ENCODE results near the gene ENOPH1.
"Not testable (repeated sequence)": the region's sequence is repeated elsewhere in the genome, so short reads cannot be mapped to it uniquely, and the experiment has no call there.

The ENOPH1 gene

DNA sequence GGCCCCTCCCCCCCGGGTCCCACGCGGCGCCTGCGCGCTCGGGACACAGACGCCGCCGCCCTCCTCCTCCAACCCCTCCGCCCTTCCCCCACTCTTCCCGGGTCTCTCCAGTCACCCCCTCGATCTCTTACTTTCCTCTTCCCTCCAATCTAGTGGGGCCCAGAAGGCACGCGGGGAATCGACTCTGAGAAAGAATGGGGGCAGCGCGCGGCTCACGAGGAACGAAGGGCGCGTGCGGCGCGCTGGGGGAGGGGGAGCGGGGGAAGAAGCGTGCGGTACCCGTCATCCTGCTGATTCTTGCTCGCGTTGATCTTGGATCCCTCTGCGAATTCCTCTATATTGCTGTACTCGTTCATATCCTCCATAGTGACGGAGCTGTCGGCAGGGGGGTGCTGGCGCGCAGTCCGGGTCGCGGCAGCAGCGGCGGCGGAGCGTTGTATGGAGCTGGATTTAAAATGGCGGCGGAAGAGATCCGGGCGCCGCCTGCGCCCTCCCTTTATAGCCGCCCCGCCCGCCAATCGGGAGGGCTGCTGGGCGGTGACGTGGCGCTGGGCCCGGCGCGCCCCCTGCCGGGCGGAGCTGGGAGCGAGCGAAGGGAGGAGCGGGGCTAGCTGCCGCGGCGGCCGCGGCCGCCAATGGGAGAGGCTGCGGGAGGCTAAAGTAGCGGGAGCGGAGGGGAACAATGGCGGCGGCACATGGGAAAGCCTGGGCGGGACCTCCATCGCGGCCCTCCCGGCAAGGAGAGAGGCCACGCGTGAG, 1.2 kb upstream of the ENOPH1 start:
- DNase-seq (ENCODE audit: low read depth) = peak; percentile 84

DNA sequence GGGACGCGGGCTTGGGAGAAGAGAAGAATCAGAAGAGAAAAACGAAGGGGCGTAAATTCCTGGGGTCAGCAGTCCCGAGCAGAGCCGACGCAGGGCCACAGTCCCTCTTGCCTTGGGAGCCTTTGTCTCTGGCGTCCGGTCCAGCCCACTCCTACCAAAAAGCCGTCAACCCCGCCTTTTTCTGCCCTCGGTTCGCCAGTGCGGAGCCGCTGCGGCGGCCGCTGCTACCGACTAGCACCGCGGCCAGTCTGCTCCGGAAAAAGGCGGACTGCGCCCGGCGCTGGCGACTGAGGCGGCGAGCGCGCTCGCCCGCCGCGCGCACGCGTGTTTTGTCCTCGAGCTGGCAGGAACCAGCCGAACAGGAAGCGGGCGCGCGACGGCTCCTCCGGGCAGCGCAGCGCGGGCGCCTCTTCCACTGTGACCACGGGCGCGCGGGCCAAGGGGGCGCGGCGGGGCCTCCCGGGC, 630 bp upstream of the ENOPH1 start:
- peak; percentile 61 for DNase-seq (ENCODE audit: low read depth)

DNA sequence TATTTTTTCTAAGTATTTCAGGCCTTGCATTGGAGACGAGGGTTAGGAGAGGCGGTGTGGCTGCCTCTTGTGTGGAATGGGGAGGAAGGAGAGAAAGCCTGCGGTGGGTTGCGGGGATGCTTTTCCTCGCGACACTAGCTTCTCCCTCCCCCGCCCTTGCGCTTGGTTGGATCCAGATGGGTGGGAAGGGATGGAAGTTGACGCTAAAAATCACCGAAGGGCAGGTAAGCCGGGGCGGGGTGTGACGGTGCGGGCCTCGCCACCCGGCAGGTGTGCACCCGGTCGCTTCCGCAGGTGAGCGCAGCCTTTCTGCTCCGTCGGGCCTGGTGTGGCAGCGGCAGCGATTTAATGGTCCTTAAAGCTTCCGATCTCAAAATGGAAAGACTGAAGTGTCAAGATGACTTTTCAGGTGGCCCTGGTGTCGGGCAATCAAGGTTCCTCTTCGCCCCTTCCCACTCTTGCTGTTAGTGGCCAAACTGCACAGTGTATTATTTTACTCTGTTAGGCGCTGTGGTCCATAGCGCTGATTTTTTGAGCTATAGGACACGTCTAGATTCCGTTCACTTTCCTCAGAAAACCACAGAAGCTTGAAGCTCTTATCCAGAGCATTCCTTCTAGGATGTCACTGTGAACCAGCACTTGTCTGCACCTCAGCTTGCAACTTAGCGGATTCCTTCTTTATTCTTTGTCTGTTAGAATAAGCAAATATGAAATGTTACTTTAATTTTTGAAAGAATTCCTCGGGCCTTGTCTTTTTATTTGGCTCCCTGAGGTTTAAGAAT, 765 bp downstream of the ENOPH1 start:
- DNase-seq (ENCODE audit: low read depth) = peak; percentile 19

DNA sequence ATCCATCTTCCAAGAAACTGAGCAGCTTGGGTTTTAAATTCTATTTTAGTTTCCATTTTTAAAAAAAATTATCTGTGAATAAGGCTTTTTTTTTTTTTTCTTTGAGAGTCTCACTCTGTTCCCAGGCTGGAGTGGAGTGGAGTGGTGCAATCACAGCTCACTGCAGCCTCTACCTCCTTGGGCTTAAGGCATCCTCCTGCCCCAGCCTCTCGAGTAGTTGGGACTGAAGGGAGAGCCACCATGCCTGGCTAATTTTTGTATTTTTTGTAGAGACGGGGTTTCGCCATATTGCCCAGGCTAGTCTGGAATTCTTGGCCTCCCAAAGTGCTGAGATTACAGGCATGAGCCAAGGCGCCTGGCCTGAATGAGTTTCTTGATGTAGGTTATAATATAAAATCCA, 1.4 kb downstream of the ENOPH1 start:
- DNase-seq (ENCODE audit: low read depth) = no peak

DNA sequence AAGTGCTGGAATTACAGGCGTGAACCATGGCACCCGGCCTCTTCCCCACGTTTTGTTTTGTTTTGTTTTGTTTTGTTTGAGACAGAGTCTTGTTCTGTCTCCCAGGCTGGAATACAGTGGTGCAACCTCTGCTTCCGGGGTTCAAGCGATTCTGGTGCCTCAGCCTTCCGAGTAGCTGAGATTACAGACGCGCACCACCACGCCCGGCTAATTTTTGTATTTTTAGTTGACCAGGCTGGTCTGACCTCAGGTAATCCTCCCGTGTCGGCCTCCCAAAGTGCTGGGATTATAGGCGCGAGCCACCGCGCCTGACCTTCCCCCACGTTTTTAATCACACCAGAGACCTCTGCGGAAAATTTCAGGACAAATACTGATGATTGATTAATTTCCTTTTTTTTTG, 2.2 kb downstream of the ENOPH1 start:
- DNase-seq (ENCODE audit: low read depth) = no peak

DNA sequence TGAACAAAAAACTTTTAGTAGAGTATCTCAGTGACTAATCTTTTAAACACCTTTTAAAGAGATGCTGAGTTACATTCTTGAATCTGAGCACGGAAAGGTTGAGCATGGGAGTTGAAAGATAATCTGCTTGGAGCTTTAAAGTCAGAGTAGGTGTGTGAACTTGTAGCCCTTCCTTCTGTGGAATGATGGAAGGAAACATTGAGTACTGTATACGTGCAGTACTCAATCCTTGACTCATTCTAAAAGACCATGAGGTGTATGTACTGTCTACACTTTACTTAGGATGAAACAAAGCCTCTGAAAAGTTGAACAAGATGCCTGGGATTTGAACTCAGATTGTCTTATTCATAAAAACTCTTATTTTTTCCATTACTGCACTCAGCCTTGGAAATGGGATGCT, 3.4 kb downstream of the ENOPH1 start:
- no peak for DNase-seq (ENCODE audit: low read depth)

DNA sequence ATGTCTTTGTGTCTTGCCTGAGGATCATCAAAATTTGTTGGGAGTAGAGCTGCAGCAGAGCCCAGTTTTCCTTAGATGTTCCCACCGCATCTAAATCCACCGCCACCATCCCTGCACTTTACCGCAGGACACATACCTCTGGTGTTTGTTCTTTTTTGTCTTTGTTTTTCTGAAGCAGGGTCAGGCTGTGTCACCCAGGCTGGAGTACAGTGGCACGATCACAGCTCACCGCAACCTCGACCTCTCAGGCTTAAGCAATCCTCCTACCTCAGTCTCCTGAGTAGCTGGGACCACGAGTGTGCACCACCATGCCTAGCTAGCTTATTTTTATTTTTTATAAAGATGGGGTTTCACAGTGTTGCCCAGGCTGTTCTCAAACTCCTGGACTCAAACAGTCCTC, 4.6 kb downstream of the ENOPH1 start:
- no peak for DNase-seq (ENCODE audit: low read depth)

DNA sequence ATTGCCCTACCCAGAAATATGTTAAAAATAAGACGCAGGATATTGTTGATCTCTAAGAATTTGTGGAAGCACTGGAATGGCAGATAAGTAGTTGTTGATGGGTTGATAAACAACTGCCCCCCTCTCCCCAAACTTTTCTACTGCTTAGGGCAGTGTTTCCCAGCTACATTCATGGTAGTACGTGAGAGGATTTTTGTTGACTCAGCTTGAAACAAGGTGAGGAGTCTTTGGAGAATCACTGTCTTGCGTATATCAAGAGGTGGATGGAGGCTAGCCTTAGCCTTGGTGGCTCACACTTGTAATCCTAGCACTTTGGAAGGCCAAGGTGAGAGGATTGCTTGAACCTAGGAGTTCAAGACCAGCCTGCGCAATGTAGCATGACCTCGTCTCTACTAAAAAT, 5.7 kb downstream of the ENOPH1 start:
- DNase-seq (ENCODE audit: low read depth) = no peak

DNA sequence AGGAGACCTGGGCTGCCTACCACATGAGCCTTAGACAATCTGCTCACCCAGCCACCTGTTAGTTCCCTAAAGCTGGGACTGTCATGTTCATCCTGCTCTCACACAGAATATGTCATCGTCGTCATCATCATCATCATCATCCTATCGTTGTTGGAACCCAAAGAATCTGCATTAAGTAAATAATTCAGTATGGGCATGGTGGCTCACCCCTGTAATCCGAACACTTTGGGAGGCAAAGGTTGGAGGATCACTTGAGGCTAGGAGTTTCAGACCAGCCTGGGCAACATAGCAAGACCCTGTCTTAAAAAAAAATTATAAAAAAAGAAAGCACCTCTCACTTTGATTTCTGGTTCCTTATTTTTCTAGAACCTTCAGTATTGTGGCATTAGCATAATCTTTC, 6.4 kb downstream of the ENOPH1 start:
- no peak for DNase-seq (ENCODE audit: low read depth)

DNA sequence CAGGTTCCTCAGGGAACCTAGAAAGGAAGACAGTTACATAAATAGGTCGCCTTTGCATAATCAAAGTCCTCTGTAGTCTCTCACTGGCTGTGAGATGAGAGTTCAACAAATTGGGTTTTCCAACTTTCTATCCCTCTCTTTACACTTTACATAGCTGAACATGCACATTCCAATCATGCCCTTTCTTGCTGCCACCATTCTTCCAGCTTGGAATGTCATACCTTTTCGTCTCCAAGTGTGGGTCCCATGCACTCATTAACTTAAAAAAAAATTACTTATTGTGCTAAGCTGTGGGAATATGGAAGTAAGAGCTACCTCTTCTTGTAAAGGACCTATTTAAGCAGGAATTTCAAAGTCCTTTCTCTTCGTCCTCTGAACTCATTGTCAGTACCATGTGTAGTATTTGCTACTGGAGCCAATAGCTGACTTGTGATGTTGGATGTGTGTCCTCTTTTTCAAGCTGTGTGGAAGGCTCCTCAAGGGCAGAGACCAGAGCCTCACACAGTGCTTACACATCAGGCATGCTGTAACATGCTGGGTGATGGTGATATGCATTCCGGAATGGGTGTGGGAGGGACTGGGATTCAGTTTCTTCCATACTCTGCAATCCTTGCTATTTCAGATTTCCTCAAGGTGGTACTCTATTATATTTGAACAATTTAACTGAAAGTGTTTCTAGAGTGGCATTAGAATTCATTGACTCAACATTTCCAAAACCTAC, 7.1 kb downstream of the ENOPH1 start:
- no peak for DNase-seq (ENCODE audit: low read depth)

DNA sequence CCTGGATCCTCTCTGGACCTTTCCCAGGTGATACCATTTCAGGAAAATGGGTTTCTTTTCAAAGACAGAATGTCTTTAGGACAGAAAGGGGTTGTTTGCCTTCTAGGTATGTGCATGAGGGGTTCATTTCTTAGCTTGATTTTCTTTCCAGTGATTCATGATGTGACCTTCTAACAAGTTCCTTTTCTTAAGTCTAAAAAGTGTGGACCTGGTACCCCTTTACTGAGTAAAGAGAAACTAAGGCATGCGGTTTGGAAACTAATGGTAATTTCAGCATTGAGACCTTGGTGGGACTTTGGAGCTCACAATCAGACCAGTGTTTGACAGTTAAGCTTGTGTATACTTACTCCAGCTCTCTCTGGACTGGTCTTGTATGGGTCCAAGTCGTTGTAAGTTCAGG, 8.7 kb downstream of the ENOPH1 start:
- DNase-seq (ENCODE audit: low read depth) = no peak

DNA sequence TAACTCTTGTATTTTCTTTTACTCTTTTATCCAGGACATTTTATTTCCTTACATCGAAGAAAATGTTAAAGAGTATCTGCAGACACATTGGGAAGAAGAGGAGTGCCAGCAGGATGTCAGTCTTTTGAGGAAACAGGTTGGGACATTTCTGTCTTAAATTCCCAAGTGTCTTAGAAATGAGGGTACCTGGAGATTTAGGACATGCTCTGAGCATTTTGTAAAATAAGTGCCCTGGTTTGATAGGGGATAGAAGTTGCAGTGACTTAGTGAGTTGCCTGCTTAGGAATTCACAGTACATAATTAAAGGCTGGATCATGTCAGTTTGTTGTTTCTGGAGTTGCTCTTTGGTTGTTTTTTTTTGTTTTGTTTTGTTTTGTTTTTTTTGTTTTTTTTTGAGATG, 17.5 kb downstream of the ENOPH1 start:
- no peak for DNase-seq (ENCODE audit: low read depth)

DNA sequence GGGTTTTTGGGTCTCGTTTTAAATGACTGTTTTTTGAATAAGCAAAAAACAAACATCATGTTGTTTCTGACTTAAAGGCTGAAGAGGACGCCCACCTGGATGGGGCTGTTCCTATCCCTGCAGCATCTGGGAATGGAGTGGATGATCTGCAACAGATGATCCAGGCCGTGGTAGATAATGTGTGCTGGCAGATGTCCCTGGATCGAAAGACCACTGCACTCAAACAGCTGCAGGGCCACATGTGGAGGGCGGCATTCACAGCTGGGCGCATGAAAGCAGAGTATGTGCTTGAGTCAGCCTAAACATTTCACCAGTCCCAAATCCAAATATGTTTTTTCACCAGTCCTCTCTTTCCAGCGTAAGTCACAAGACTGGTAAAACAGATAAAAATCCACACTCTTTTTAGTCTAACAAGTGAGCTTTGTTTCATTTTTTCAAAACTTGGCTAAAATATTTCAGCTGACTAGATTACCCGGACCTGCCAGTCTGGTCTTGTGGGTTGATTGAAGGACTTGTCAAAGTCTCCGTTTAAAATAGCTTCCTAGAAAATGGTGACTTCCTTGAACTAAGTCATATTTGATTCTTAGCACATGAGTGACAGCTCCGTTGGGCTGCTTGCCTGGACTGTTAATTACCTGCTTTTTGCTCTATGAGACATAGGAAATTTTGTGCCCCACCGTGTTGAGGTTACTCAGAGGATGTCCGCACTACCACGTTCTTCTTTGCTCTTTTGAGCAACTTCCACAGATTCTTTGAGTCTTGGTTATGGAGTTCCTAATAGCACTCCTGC, 20.8 kb downstream of the ENOPH1 start:
- no peak for DNase-seq (ENCODE audit: low read depth)

DNA sequence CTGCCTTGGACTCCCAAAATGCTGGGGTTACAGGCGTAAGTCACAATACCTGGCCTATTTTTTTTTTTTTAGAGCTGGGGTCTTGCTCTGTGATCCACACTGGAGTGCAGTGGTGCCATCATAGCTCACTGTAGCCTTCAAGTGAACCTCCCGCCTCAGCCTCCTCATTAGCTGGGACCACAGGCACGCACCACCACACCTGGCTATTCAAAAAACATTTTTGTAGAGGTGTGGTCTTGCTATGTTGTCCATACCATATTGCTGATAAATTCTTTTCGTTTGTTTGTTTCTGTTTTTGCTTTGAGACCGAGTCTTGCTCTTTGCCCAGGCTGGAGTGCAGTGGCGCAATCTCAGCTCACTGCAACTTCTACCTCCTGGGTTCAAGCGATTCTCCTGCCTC, 21.6 kb downstream of the ENOPH1 start:
- DNase-seq (ENCODE audit: low read depth) = no peak

DNA sequence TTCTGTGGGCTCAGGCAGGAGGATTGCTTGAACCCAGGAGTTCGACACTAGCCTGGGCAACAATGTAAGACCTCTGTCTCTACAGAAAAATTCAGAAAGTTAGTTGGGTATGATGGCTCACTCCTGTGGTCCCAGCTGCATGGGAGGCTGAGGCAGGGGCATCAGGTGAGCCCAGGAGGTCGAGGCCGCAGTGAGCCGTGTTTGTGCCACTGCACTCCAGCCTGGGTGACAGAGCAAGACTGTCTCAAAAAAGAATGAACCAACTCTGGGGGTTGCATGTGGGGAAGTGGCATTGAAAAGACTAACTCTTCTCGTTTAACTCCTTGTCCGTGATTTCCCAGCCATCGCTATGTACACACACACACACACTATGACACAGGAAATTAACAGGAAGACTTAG, 26.9 kb downstream of the ENOPH1 start:
- DNase-seq (ENCODE audit: low read depth) = no peak

DNA sequence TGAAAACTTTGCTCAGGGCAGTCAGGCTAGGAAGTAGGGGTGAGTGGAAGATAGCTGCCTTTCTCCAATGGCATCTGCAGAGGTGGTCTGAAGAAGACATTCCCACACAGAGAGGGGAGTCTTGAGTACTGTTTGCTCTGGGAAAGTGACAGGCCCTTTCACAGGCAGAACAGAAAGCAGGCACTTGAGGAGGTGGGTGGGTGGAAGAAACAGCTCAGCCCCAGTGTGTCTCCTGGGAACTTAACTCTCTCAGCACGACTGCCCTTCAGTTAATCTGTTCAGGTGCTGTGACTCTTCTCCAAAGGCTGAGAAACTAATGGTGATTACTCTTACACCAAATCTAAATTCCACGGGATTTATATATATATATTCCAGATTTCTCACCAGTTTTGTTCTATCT, 28.3 kb downstream of the ENOPH1 start:
- DNase-seq (ENCODE audit: low read depth) = no peak

DNA sequence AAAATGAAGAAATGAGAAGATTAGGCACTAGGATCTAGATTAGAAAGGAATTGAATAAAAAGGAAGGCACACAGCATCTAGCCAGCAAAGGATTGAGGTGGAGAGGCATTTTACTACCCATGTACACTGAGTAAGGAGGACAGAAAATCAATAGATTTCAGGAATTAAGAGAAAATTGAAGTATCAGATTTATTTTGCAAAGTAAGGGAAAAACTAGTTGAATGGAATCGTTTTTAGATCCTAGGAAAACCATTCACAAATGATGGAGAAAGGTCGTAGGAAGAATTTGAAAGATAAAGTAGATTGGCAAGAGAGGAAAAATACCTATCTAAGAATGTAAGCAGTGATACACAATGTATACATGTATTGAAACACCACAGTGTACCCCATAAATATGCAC, 31.3 kb downstream of the ENOPH1 start:
- DNase-seq (ENCODE audit: low read depth) = no peak

DNA sequence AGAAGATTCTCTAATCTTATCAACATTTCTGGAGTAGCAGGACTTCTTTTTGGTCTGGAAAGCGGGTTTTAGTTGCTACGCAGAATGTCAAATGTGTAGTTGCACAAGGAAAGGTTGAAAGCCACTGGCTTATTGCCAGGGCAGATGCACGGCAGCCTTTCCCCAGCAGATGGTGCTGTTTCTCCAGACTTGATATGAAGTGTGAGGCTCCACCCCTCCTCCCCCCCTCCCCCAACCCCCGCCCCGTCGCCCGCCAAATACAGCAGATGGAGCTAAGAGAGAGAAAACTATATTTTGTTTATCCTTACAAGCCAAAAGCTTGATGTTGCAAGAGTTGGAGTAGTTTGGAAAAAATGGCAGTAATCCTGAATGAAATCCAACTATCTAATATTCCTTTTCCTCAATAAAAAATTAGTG, 32.0 kb downstream of the ENOPH1 start:
- DNase-seq (ENCODE audit: low read depth) = peak; percentile 72

DNA sequence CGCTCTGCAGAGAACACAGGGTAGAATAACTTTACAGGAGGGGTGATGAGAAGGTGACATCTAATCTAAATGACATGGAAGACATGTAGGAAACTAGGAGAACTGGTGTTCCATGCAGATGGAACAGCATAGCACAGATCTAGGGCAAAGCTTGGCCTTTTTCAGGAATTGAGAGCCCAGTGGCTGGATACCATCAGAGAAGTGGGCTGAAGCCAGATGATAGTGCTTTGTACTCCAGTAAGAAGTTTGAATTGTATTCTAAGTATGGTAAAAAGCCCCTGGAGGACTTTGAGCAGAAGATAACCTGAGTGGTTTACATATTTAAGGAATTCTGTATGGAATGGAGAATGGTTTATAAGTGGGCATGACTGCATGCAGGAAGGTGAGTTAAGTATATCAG, 32.8 kb downstream of the ENOPH1 start:
- DNase-seq (ENCODE audit: low read depth) = no peak

DNA sequence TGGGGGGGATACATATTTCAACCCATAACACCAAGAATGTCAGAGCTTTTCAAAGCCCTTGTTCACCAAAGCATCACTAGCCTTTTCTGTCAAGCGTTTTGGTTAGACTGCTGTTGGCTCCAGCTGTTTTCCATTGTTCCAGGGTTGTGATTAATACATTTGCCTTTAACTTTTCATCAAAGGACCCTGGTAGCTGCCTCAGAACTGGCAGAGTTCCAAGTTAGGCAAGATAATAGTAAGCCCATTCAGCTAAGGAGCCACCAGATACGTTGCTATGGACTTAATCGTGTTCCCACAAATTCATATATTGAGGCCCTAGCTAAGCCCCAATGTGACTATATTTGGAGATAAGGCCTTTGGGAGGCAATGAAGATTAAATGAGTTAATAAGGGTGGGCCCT, 37.1 kb downstream of the ENOPH1 start:
- no peak for DNase-seq (ENCODE audit: low read depth)

DNA sequence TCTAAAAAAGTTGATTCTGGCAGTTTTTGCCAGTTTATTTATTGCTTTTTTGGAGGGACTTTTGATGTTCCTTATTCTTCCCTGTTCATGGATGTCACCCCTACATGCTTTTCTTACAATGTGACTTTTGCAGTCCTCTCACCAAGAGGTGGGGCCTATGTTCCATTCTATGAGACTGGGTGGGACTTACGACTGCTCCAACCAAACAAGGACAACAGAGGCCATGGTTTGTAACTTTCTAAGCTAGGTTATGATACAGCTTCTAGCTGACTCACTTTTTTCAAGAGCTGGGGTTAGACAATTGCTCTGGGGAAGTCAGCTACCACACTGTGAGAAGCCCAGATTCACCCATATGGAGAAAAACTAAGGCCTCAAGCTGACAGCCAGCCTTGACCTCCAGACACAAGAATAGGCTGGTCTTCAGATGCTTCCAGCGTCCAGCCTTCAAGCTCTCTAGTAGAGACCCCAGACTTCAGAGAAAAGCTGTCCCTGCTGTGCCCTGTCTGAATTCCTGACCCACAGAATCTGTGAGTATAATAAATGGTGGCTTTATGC, 39.5 kb downstream of the ENOPH1 start:
- no peak for DNase-seq (ENCODE audit: low read depth)

DNA sequence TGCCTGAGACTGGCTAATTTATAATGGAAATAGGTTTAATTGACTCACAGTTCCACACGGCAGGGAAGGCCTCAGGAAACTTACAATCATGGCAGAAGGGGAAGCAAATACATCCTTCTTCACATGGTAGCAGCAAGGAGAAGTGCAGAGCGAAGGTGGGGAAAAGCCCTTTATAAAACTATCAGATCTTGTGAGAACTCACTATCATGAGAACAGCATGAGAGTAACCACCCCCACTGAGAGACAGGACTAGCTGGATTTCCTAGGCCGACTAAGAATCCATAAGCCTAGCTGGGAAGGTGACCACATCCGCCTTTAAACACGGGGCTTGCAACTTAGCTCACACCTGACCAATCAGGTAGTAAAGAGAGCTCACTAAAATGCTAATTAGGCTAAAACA, 42.7 kb downstream of the ENOPH1 start:
- DNase-seq (ENCODE audit: low read depth) = not testable (repeated sequence)
